Prostate gland (tissue), 2 donors: Measurements from ENCODE around the gene PKNOX2. TPM values are rescaled to one million over a fixed set of nuclear protein-coding genes. Genes with fewer than 3 reads are reported as not detected.

Experiments used
- DNase-seq: peaks from one replicate; pipeline ENCODE4 v3.0.0-alpha.2; 2019; ENCODE audit warnings: low spot score
- H3K27ac ChIP-seq, 2 donors: fragments of 200-600 bp; sonication (generic); 2 replicates each; pipeline ENCODE4 v1.5.1; 2017 to 2019
- H3K27me3 ChIP-seq: fragments of 200-600 bp; sonication (generic); replicated peaks from 2 replicates; pipeline ENCODE4 v1.5.1; 2019; ENCODE audit not compliant: insufficient read depth
- H3K36me3 ChIP-seq, 2 donors: fragments of 200-600 bp; sonication (generic); 1 replicate in 1 of 2; 2 replicates in 1 of 2; pipeline versions ENCODE4 v1.5.1 to v1.8.1; 2017 to 2019
- H3K4me1 ChIP-seq: fragments of 200-600 bp; sonication (generic); replicated peaks from 2 replicates; pipeline ENCODE4 v1.5.1; 2019
- H3K4me3 ChIP-seq, 2 donors: fragments of 200-600 bp; sonication (generic); 2 replicates each; pipeline ENCODE4 v1.5.1; 2017 to 2019
- H3K9me3 ChIP-seq: fragments of 200-600 bp; sonication (generic); 2 replicates; pipeline ENCODE4 v1.5.1; 2017
- POLR2A ChIP-seq: fragments of 450-650 bp; IDR thresholded peaks from one replicate; pipeline ENCODE4 v1.6.1; 2016; ENCODE audit warnings: antibody characterized with exemption, mild to moderate bottlenecking
- POLR2AphosphoS5 ChIP-seq: sonication (generic); formaldehyde crosslinking; IDR thresholded peaks from one replicate; pipeline ENCODE4 v1.6.1; 2017; ENCODE audit warnings: antibody characterized with exemption
- WGBS: methylation state at CpG from one replicate; pipeline ENCODE4 v1.1.5; 2018; 5-methylcytosine and 5-hydroxymethylcytosine counted together
- intact Hi-C: fragments of 100-400 bp; cut with DNase I; formaldehyde crosslinking; loops from one replicate; pipeline ENCODE4 v1.14.2; 2022
- total RNA-seq, 2 donors: library from RNA; depleted of rRNA; stranded (reverse); fragments of >200 nt; gene quantifications; one replicate each; pipeline ENCODE4 v1.1.0, GENCODE V29; 2016
- TF ChIP-seq, protein P1 (sequence below), 4 experiments: fragments of 200-600 bp in 2 of 4; fragments of 450-650 bp in 2 of 4; sonication (generic) in 2 of 4; IDR thresholded peaks; 1 replicate in 3 of 4; 2 replicates in 1 of 4; pipeline ENCODE4 v1.5.1; 2016 to 2019; ENCODE audit warnings: antibody characterized with exemption in 4 of 4, mild to moderate bottlenecking in 2 of 4, moderate library complexity in 2 of 4

PKNOX2 gene
- total RNA-seq, 2 donors from 2014 or later = 12.3 to 14.7 TPM

DNA sequence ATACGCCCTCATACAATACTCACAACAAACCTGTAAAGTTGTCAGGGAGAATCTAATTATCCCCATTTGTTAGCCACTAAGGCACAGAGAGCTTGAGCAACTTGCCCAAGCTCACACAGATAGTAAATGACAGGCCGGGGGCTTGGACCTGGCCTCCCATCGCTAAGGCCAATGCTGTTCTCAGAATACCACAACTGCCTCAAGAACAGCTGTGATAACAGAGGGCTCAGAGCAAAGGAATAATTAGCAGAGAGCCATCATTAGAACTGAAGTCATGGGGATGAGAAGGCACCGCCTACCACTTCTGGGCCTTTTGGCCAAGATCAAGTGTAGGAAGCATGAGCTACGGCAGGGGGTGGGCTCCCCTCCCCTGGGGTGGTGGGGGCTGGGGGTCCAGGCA lies 232.9 kb downstream of the PKNOX2 start:
- H3K4me1 ChIP-seq = no peaks in the 10 kb centered on the region
- H3K36me3 ChIP-seq = no peaks in the 10 kb centered on the region
- WGBS = 89% methylated on average over 5 of the region's 5 CpGs
- TF ChIP-seq POLR2AphosphoS5 = no peak
- TF ChIP-seq POLR2A = no peak
- TF ChIP-seq, protein P1, sequence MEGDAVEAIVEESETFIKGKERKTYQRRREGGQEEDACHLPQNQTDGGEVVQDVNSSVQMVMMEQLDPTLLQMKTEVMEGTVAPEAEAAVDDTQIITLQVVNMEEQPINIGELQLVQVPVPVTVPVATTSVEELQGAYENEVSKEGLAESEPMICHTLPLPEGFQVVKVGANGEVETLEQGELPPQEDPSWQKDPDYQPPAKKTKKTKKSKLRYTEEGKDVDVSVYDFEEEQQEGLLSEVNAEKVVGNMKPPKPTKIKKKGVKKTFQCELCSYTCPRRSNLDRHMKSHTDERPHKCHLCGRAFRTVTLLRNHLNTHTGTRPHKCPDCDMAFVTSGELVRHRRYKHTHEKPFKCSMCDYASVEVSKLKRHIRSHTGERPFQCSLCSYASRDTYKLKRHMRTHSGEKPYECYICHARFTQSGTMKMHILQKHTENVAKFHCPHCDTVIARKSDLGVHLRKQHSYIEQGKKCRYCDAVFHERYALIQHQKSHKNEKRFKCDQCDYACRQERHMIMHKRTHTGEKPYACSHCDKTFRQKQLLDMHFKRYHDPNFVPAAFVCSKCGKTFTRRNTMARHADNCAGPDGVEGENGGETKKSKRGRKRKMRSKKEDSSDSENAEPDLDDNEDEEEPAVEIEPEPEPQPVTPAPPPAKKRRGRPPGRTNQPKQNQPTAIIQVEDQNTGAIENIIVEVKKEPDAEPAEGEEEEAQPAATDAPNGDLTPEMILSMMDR (IDR thresholded peaks at IDR 0.05) = no peak
- intact Hi-C loops = no loop called here
- H3K9me3 ChIP-seq = no peaks in the 10 kb centered on the region
- no peaks in the 10 kb centered on the region for H3K27me3 ChIP-seq
- H3K4me3 ChIP-seq = no peak overlapping the region
- no peak overlapping the region for H3K27ac ChIP-seq
- no peak for DNase-seq

- H3K36me3 ChIP-seq = no peaks in the 10 kb centered on the region
- TF ChIP-seq POLR2AphosphoS5 = no peak
- TF ChIP-seq POLR2A = no peak
- TF ChIP-seq, protein P1 (IDR thresholded peaks at IDR 0.05) = no peak
- H3K4me1 ChIP-seq = no peaks in the 10 kb centered on the region
- 88% methylated on average over 4 of the region's 4 CpGs for WGBS
- H3K4me3 ChIP-seq = no peak overlapping the region
- no peak overlapping the region for H3K27ac ChIP-seq
- intact Hi-C loops = no loop called here
- no peak for DNase-seq
- H3K27me3 ChIP-seq = no peaks in the 10 kb centered on the region
- H3K9me3 ChIP-seq = no peaks in the 10 kb centered on the region
Observed at GRCh38 chr11:125398475-125398874, 233.9 kb downstream of the PKNOX2 start.

- intact Hi-C loops = no loop called here
- Histone ChIP-seq H3K4me1 (no peaks in the 10 kb centered on the region), H3K36me3 (no peaks in the 10 kb centered on the region), H3K27me3 (no peaks in the 10 kb centered on the region), H3K27ac (no peak overlapping the region), H3K4me3 (no peak overlapping the region), H3K9me3 (no peaks in the 10 kb centered on the region)
- TF ChIP-seq POLR2A (no peak), POLR2AphosphoS5 (no peak)
- TF ChIP-seq, protein P1 (IDR thresholded peaks at IDR 0.05) = no peak
- 77% methylated on average over 12 of the region's 12 CpGs for WGBS
- no peak for DNase-seq
Observed at GRCh38 chr11:125398994-125399640, 234.6 kb downstream of the PKNOX2 start.

- DNase-seq = no peak
- intact Hi-C loops = loop anchor here (5.0 kb wide), 1 partner anchor 308 kb away; no protein-coding TSS in a partner anchor
Observed at GRCh38 chr11:125399945-125400344, 235.4 kb downstream of the PKNOX2 start.

More at GRCh38 chr11:125399945-125400344, 235.4 kb downstream of the PKNOX2 start:
- H3K9me3 ChIP-seq = no peaks in the 10 kb centered on the region
- TF ChIP-seq, protein P1 (IDR thresholded peaks at IDR 0.05) = no peak
- TF ChIP-seq POLR2A (no peak), POLR2AphosphoS5 (no peak)
- no peaks in the 10 kb centered on the region for H3K36me3 ChIP-seq
- no peaks in the 10 kb centered on the region for H3K27me3 ChIP-seq
- H3K4me1 ChIP-seq = no peaks in the 10 kb centered on the region
- WGBS = 88% methylated on average over 6 of the region's 6 CpGs
- H3K27ac ChIP-seq = no peak overlapping the region
- H3K4me3 ChIP-seq = no peak overlapping the region
